Left cardiac atrium (tissue), 4 donors: Measurements from ENCODE around the gene CMPK1. TPM values are rescaled to one million over a fixed set of nuclear protein-coding genes. Genes with fewer than 3 reads are reported as not detected.

Source experiments
- ATAC-seq, 2 donors: fragments of 200-7000 bp; cut with Tn5 transposase; one replicate each; pipeline ENCODE4 v1.9.1; 2020; ENCODE audit warnings: mild to moderate bottlenecking in 2 of 2, moderate library complexity in 2 of 2
- DNase-seq: peaks from one replicate; pipeline ENCODE4 v3.0.0-alpha.2; 2020
- intact Hi-C, 2 donors: fragments of 100-400 bp; cut with DNase I; formaldehyde crosslinking; loops; one replicate each; pipeline versions ENCODE4 v1.14.1 to v1.15.1; 2022 to 2023
- total RNA-seq, 2 donors: library from RNA; stranded (reverse); fragmentation: NEBNext Ultra II Directional; extraction: Animal tissue kit (Norgen Biotek cat#: 25700); gene quantifications; one replicate each; pipeline ENCODE4 v1.2.1, GENCODE V29; 2021
- donor health status: DM: no; HTN: yes; CAD: no.
- donor health status: DM: no; HTN: yes; CAD: no; lungs with severe emphysema.
- donor health status: DM: yes; HTN: yes; CAD: no.
- donor health status: Dilated cardiomyopathy.

The CMPK1 gene
- total RNA-seq, 2 donors from 2014 or later = 77.9 to 92.7 TPM

GRCh38 chr1:47412437-47412836, 78.8 kb downstream of the CMPK1 start:
- intact Hi-C loops = loop anchor here in 1 of 2 donors (10.0 kb wide), 1 partner anchor 228 kb away; no protein-coding TSS in a partner anchor
- DNase-seq (no peak), ATAC-seq (no peak)

- intact Hi-C loops = loop anchor here in 1 of 2 donors (10.0 kb wide), 1 partner anchor 231 kb away; no protein-coding TSS in a partner anchor
- DNase-seq = no peak
- ATAC-seq = no peak
Observed at GRCh38 chr1:47415728-47416318, 82.2 kb downstream of the CMPK1 start, which contains the start of gene FOXE3. Gene FOXE3 (plus strand): TSS chr1:47416285. CDS start chr1:47416316, 31 bp downstream.

GRCh38 chr1:47416319-47417169, 83.0 kb downstream of the CMPK1 start:
- ATAC-seq = no peak
- intact Hi-C loops = loop anchor here in 1 of 2 donors (10.0 kb wide), 1 partner anchor 232 kb away; no protein-coding TSS in a partner anchor
- DNase-seq = no peak

GRCh38 chr1:47417170-47418044, 83.8 kb downstream of the CMPK1 start:
- DNase-seq = no peak
- intact Hi-C loops = loop anchor here in 1 of 2 donors (10.0 kb wide), 1 partner anchor 233 kb away; no protein-coding TSS in a partner anchor
- no peak for ATAC-seq

DNA sequence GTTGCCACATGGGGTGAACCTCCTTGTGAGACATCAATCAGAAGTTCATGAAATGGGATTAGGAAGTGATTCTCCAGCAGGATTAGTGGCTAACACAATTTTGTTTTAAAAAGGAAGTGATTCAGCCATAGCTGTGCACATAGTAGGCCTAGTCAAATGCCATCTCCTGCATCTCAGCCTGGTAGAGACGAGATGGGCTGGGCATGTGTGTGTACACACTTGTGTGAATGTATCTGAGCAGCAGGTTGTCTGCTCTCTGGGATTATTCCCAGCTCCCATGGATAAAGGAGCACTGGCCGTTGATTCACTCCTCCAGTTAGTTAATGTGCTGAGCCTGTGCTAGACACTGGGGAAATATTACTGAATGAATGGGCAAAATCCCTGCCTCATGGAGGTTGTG, 84.5 kb downstream of the CMPK1 start:
- intact Hi-C loops = loop anchor here in 1 of 2 donors (10.0 kb wide), 1 partner anchor 233 kb away; no protein-coding TSS in a partner anchor
- DNase-seq (no peak), ATAC-seq (no peak)

- ATAC-seq (no peak), DNase-seq (no peak)
- intact Hi-C loops = loop anchor here in 1 of 2 donors (10.0 kb wide), 1 partner anchor 234 kb away; no protein-coding TSS in a partner anchor
Observed at GRCh38 chr1:47418681-47419325, 85.2 kb downstream of the CMPK1 start.

- intact Hi-C loops = no loop called here
- no peak for ATAC-seq
- DNase-seq = no peak
Observed at GRCh38 chr1:47420547-47420946, 87.0 kb downstream of the CMPK1 start.

- ATAC-seq = no peak
- no peak for DNase-seq
- intact Hi-C loops = no loop called here
Observed at GRCh38 chr1:47423872-47424271, 90.3 kb downstream of the CMPK1 start.

DNA sequence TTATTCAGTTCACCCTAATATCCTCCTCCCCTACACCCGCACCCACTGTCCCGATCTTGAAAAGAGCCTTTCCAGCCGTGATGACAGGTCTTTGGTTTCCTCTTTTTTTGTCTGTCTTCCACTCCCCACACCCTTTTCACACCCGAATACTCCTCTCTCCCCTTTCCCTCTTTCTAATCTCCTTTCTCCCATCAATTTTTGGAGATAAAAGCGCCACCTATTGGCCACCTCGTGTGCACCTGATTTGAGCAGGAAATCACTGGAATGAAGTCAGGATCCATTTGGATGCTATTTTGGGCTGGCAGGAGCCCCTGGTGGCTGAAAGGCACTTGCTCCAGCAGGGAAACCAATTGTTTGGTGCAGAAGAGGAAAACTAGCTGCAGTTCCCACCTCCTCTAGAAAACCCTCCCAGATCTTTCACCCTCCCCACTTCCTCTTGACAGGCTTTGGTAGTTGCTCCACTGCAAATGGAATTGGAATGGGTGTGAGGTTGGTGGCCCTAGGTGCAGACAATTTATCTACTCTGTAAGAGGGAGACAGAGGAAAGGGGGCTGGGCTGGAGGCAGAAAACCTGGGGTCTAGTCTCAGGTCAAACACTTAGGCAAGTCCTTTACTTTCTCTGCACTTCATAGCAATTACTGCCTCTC, 90.9 kb downstream of the CMPK1 start:
- intact Hi-C loops = no loop called here
- no peak for ATAC-seq
- no peak for DNase-seq

Other genes with a start within 250 kb of the CMPK1 start
- gene CYP4A22, start 196.3 kb upstream of the CMPK1 start, total RNA-seq = not detected
- gene PDZK1IP1, start 143.8 kb upstream of the CMPK1 start, total RNA-seq = 1 to 10 TPM; 1.6 to 1.9 TPM
- gene TAL1, start 101.6 kb upstream of the CMPK1 start, total RNA-seq = 1 to 10 TPM; 4.0 to 5.1 TPM
- 1 to 10 TPM in 1 of 2 donors, under 1 TPM in 1; 0.81 to 1.4 TPM for gene STIL, start 19.6 kb upstream of the CMPK1 start, total RNA-seq
- gene FOXE3, start 82.5 kb downstream of the CMPK1 start, total RNA-seq = not detected
- gene FOXD2, start 104.3 kb downstream of the CMPK1 start, total RNA-seq = under 1 TPM; 0.06 to 0.08 TPM